A549 (cell line): ENCODE measurements around the gene RNU2-63P.

Experiments used
- CBX8 ChIP-seq: fragments of 200-600 bp; sonication (generic); IDR thresholded peaks from 2 replicates; pipeline ENCODE4 v1.6.1; 2016
- CTCF ChIP-seq: fragments of >200 bp; sonication (Bioruptor Twin); formaldehyde crosslinking; IDR thresholded peaks from 3 replicates; pipeline ENCODE4 v1.5.1; 2016
- JUNB ChIP-seq: fragments of >200 bp; sonication (Bioruptor Twin); formaldehyde crosslinking; IDR thresholded peaks from 2 replicates; pipeline ENCODE4 v1.6.1; 2016
- NFE2L2 ChIP-seq: fragments of 150-350 bp; conservative IDR thresholded peaks from 2 replicates; pipeline ENCODE4 v1.6.1; 2014; ENCODE audit warnings: low read length
- POLR2A ChIP-seq: IDR thresholded peaks from 2 replicates; pipeline ENCODE4 v1.6.1; 2012; ENCODE audit warnings: mild to moderate bottlenecking, low read length
- RFX5 ChIP-seq: fragments of 450-650 bp; IDR thresholded peaks from 2 replicates; pipeline ENCODE4 v1.7.1; 2014; ENCODE audit warnings: antibody characterized with exemption, mild to moderate bottlenecking, moderate library complexity
- TF ChIP-seq, protein P1 (sequence below): IDR thresholded peaks from 2 replicates; pipeline ENCODE4 v1.6.1; 2012

DNA sequence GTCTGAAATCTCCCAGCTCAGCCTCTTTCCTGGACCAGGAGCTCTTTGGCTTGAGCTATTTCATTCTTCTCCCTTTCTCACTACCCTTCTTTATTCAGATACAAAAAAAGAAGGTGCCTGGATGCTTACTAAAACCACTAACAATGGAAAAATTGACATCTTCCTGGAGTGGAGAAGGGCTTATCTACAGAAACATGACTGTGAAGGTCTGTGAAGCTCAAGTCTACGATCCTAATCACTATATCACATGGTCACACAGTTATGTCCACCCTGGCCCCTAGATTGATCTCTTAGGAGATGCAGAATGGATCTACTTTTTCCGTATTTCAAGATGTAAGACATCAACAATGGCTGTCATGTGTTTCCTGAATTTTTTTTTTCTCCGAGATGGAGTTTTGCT, 44.9 kb upstream of the RNU2-63P start:
- TF ChIP-seq CTCF (no peak), POLR2A (no peak), JUNB (no peak), CBX8 (no peak), RFX5 (no peak), NFE2L2 (no peak)
- TF ChIP-seq, protein P1, sequence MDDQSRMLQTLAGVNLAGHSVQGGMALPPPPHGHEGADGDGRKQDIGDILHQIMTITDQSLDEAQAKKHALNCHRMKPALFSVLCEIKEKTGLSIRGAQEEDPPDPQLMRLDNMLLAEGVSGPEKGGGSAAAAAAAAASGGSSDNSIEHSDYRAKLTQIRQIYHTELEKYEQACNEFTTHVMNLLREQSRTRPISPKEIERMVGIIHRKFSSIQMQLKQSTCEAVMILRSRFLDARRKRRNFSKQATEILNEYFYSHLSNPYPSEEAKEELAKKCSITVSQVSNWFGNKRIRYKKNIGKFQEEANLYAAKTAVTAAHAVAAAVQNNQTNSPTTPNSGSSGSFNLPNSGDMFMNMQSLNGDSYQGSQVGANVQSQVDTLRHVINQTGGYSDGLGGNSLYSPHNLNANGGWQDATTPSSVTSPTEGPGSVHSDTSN = no peak
